Measurements from ENCODE around the gene FEZ2. TPM values are rescaled to one million over a fixed set of nuclear protein-coding genes. Genes with fewer than 3 reads are reported as not detected.

The FEZ2 gene
- polyA plus RNA-seq, 1 of the 3 experiments (the other 2 are of a cell fraction) = 37.2 TPM

- H3K4me3 ChIP-seq (ENCODE audit: low read depth in 2 of 2, low read length in 1 of 2) = no peak overlapping the region
- POLR2A ChIA-PET = no interaction called here
These were observed 44.3 kb downstream of the FEZ2 start for GRCh38 chr2:36553683-36554082.

GRCh38 chr2:36550006-36550405 is 48.0 kb downstream of the FEZ2 start:
- Histone ChIP-seq H3K4me2 (no peak overlapping the region), H4K20me1 (ENCODE audit: insufficient read depth) (no peaks in the 10 kb centered on the region), H2AFZ (ENCODE audit: low read depth) (no peak overlapping the region), H3K27ac (ENCODE audit: low read depth in 2 of 2, low read length in 1 of 2) (peak overlapping the region; percentile 8 to 98; a peak in 2 of 4 replicates), H3K9me3 (no peaks in the 10 kb centered on the region), H3K9ac (no peak overlapping the region), H3K27me3 (ENCODE audit: insufficient read depth) (no peaks in the 10 kb centered on the region), H3K4me1 (ENCODE audit: control insufficient read depth in 1 of 2, insufficient read depth in 2 of 2, low read depth in 1 of 2, low read length in 1 of 2) (peaks cover 6% of the 10 kb centered on the region in 2 experiments; a peak in 3 of 4 replicates), H3K36me3 (replicated peaks in 1 of 2; ENCODE audit: control insufficient read depth in 1 of 2, insufficient read depth in 2 of 2, low read length in 1 of 2) (peaks cover 87 to 91% of the 10 kb centered on the region in 2 experiments), H3K9me2 (no peaks in the 10 kb centered on the region), H3K4me3 (ENCODE audit: low read depth in 2 of 2, low read length in 1 of 2) (no peak overlapping the region), H3K79me2 (ENCODE audit: insufficient read depth) (peaks cover 51% of the 10 kb centered on the region), H3F3A (replicated peaks; ENCODE audit: insufficient read depth) (peaks cover 98% of the 10 kb centered on the region)
- DNase-seq = peak; percentile 29
- POLR2A ChIA-PET = interaction anchor here (0.7 to 1.0 kb wide), 2 partner anchors 12 to 54 kb away, joined by 3 to 6 read pairs; no protein-coding TSS in a partner anchor
- CTCF ChIA-PET = interaction anchor here (0.6 to 1.5 kb wide), 2 partner anchors 26 to 114 kb away, joined by 3 to 5 read pairs; no protein-coding TSS in a partner anchor
- WGBS (ENCODE audit: low lambda C conversion rate) = 97% methylated on average over 5 of the region's 5 CpGs
- peak; percentile 86 for TF ChIP-seq GATA2 (CRISPR knock-in tag; IDR thresholded peaks at IDR 0.05)
- TF ChIP-seq USF1 (IDR thresholded peaks at IDR 0.05; ENCODE audit: borderline replicate concordance, low read depth) = no peak
- no peak for TF ChIP-seq SMC3 (IDR thresholded peaks at IDR 0.05; ENCODE audit: low read depth, low read length)

More at GRCh38 chr2:36553683-36554082, 44.3 kb downstream of the FEZ2 start:
- CTCF ChIA-PET = interaction anchor here (1.8 kb wide), 1 partner anchor 111 kb away, joined by 5 read pairs; no protein-coding TSS in a partner anchor
- no peak overlapping the region for H2AFZ ChIP-seq (ENCODE audit: low read depth)
- peaks cover 46% of the 10 kb centered on the region for H3K79me2 ChIP-seq (ENCODE audit: insufficient read depth)
- peaks cover 100% of the 10 kb centered on the region for H3F3A ChIP-seq (replicated peaks; ENCODE audit: insufficient read depth)
- TF ChIP-seq MAX (IDR thresholded peaks at IDR 0.05; ENCODE audit: low read depth) (no peak), POLR2AphosphoS5 (IDR thresholded peaks at IDR 0.05; ENCODE audit: low read depth, low read length) (no peak), IRF3 (IDR thresholded peaks at IDR 0.05; ENCODE audit: low read depth, low read length) (no peak), RCOR1 (IDR thresholded peaks at IDR 0.05; ENCODE audit: low read length) (no peak), RAD21 (IDR thresholded peaks at IDR 0.05; ENCODE audit: low read length) (no peak), TCF12 (IDR thresholded peaks at IDR 0.05) (no peak), RXRA (IDR thresholded peaks at IDR 0.05; ENCODE audit: borderline replicate concordance, low read depth) (no peak), TAF1 (IDR thresholded peaks at IDR 0.05; ENCODE audit: borderline replicate concordance, low read depth, low read length) (no peak), ELF1 (IDR thresholded peaks at IDR 0.05) (no peak), JUND (IDR thresholded peaks at IDR 0.05) (no peak), SMC3 (IDR thresholded peaks at IDR 0.05; ENCODE audit: low read depth, low read length) (no peak), TEAD4 (IDR thresholded peaks at IDR 0.05; ENCODE audit: borderline replicate concordance, insufficient read depth) (no peak), YY1 (IDR thresholded peaks at IDR 0.05; ENCODE audit: low read depth) (no peak), EZH2phosphoT487 (IDR thresholded peaks at IDR 0.05; ENCODE audit: borderline replicate concordance, low read depth) (no peak), RFX5 (IDR thresholded peaks at IDR 0.05; ENCODE audit: low read length) (no peak)
- H3K4me2 ChIP-seq = no peak overlapping the region
- no peaks in the 10 kb centered on the region for H3K9me2 ChIP-seq
- H3K9me3 ChIP-seq = no peaks in the 10 kb centered on the region
- H3K27ac ChIP-seq (ENCODE audit: low read depth in 2 of 2, low read length in 1 of 2) = peak overlapping the region in 1 of 2 experiments; percentile 98; a peak in 2 of 4 replicates
- no peak for DNase-seq
- H3K9ac ChIP-seq = 0 out of 2 replicates have a peak overlapping the region, but pooled peaks have one; percentile 2
- no peaks in the 10 kb centered on the region for H4K20me1 ChIP-seq (ENCODE audit: insufficient read depth)
- H3K36me3 ChIP-seq (replicated peaks in 1 of 2; ENCODE audit: control insufficient read depth in 1 of 2, insufficient read depth in 2 of 2, low read length in 1 of 2) = peaks cover 76 to 78% of the 10 kb centered on the region in 2 experiments
- WGBS (ENCODE audit: low lambda C conversion rate) = 96% methylated on average over 4 of the region's 4 CpGs
- peaks cover 6 to 39% of the 10 kb centered on the region in 2 experiments for H3K4me1 ChIP-seq (ENCODE audit: control insufficient read depth in 1 of 2, insufficient read depth in 2 of 2, low read depth in 1 of 2, low read length in 1 of 2)
- no peaks in the 10 kb centered on the region for H3K27me3 ChIP-seq (ENCODE audit: insufficient read depth)
